Activated effector memory CD4-positive, alpha-beta T cell treated with anti-CD3 and anti-CD28 coated beads, Interleukin-2, amount 50 U/mL, for 16 hours (primary cell): ENCODE measurements around the gene CAPN8.
A peak's percentile ranks its signal among the peaks of the same experiment; 100 is the strongest.

Experiments
- DNase-seq: peaks from one replicate; pipeline ENCODE4 v3.0.0-alpha.2; 2020

Gene CAPN8

GRCh38 chr1:223609977-223610376 is 55.5 kb downstream of the CAPN8 start:
- DNase-seq: no peak

GRCh38 chr1:223609066-223609465 is 56.4 kb downstream of the CAPN8 start:
- no peak for DNase-seq

- no peak for DNase-seq
Measured at GRCh38 chr1:223558512-223558911, 107.0 kb downstream of the CAPN8 start.

- no peak for DNase-seq
Measured at GRCh38 chr1:223557130-223557475, 108.4 kb downstream of the CAPN8 start.

- DNase-seq: no peak
Measured at GRCh38 chr1:223556414-223557129, 108.9 kb downstream of the CAPN8 start.

- DNase-seq: no peak
Measured at GRCh38 chr1:223553957-223554356, 111.5 kb downstream of the CAPN8 start.

GRCh38 chr1:223551610-223552009 is 113.9 kb downstream of the CAPN8 start:
- no peak for DNase-seq

GRCh38 chr1:223549740-223550139 is 115.8 kb downstream of the CAPN8 start:
- DNase-seq: no peak

GRCh38 chr1:223547316-223548114 is 118.0 kb downstream of the CAPN8 start:
- DNase-seq: no peak

GRCh38 chr1:223545343-223545742 is 120.2 kb downstream of the CAPN8 start:
- DNase-seq: no peak

GRCh38 chr1:223543560-223543959 is 121.9 kb downstream of the CAPN8 start:
- no peak for DNase-seq

- DNase-seq: no peak
Measured at GRCh38 chr1:223542831-223543230, 122.7 kb downstream of the CAPN8 start.

GRCh38 chr1:223540485-223541106 is 124.9 kb downstream of the CAPN8 start:
- no peak for DNase-seq

- no peak for DNase-seq
Measured at GRCh38 chr1:223539750-223540149, 125.8 kb downstream of the CAPN8 start.

- DNase-seq: no peak
Measured at GRCh38 chr1:223538981-223539380, 126.5 kb downstream of the CAPN8 start.

GRCh38 chr1:223535319-223535718 is 130.2 kb downstream of the CAPN8 start:
- no peak for DNase-seq

- DNase-seq: no peak
Measured at GRCh38 chr1:223534677-223535076, 130.8 kb downstream of the CAPN8 start.

- no peak for DNase-seq
Measured at GRCh38 chr1:223533708-223534107, 131.8 kb downstream of the CAPN8 start.

- DNase-seq: peak; percentile 81
Measured at GRCh38 chr1:223531742-223532341, 133.7 kb downstream of the CAPN8 start.

- DNase-seq: no peak
Measured at GRCh38 chr1:223525957-223526356, 139.5 kb downstream of the CAPN8 start.

GRCh38 chr1:223525546-223525945 is 140.0 kb downstream of the CAPN8 start:
- no peak for DNase-seq

- DNase-seq: no peak
Measured at GRCh38 chr1:223524930-223525451, 140.5 kb downstream of the CAPN8 start.

GRCh38 chr1:223521150-223521549 is 144.4 kb downstream of the CAPN8 start:
- DNase-seq: no peak
